IMR-90 (cell line): ENCODE data around the gene IL6ST. TPM values are rescaled to one million over a fixed set of nuclear protein-coding genes. Genes with fewer than 3 reads are reported as not detected.

Experiments used
- ATAC-seq: fragments of 200-7000 bp; cut with Tn5 transposase; 2 replicates; pipeline ENCODE4 v1.9.1; 2020; ENCODE audit warnings: low read depth, mild to moderate bottlenecking, moderate library complexity
- BruUV-seq: library from RNA; stranded (reverse); fragments of 400-500 nt; replicated peaks from 2 replicates; lab custom pipeline; 2021; lab: Mats Ljungman, UMichigan
- CTCF ChIA-PET: fragments of 300-600 bp; formaldehyde crosslinking; extraction: SDS; loops from one replicate; lab custom pipeline; 2021; ENCODE audit warnings: antibody characterized with exemption; lab: Yijun Ruan, JAX
- POLR2A ChIA-PET: fragments of 300-600 bp; sonication (Branson Sonifier 250); formaldehyde crosslinking; loops from one replicate; lab custom pipeline; 2022; ENCODE audit warnings: antibody characterized with exemption; ENCODE audit not compliant: unreplicated experiment; lab: Charles Lee
- DNase-seq: peaks from one replicate; pipeline ENCODE4 v3.0.0; 2013
- H2AFZ ChIP-seq: replicated peaks from 2 replicates; pipeline ENCODE3; 2013; ENCODE audit warnings: low read length, mild to moderate bottlenecking; ENCODE audit not compliant: poor library complexity
- H2AK5ac ChIP-seq: 2 replicates; pipeline ENCODE4 v1.6.1; 2013; ENCODE audit warnings: low read depth, low read length, inconsistent platforms
- H2AK9ac ChIP-seq: replicated peaks from 2 replicates; pipeline ENCODE3; 2013; ENCODE audit warnings: mild to moderate bottlenecking, low read depth, low read length, moderate library complexity; ENCODE audit not compliant: poor library complexity
- H2BK120ac ChIP-seq: 2 replicates; pipeline ENCODE4 v1.6.1; 2013; ENCODE audit warnings: low read depth, low read length, inconsistent platforms
- H2BK15ac ChIP-seq: 3 replicates; pipeline ENCODE4 v1.6.1; 2013; ENCODE audit warnings: low read depth, low read length, inconsistent platforms
- H2BK20ac ChIP-seq: 2 replicates; pipeline ENCODE4 v1.6.1; 2013; ENCODE audit warnings: low read depth, mild to moderate bottlenecking, inconsistent platforms, low read length, moderate library complexity
- H2BK5ac ChIP-seq: 2 replicates; pipeline ENCODE4 v1.6.1; 2013; ENCODE audit warnings: mild to moderate bottlenecking, low read depth, low read length, inconsistent platforms; ENCODE audit not compliant: poor library complexity, severe bottlenecking
- H3K14ac ChIP-seq: replicated peaks from 2 replicates; pipeline ENCODE4 v1.6.1; 2013; ENCODE audit warnings: low read depth, low read length, inconsistent platforms
- H3K18ac ChIP-seq: 2 replicates; pipeline ENCODE4 v1.6.1; 2013; ENCODE audit warnings: low read depth, low read length, control low read depth
- H3K23ac ChIP-seq: 2 replicates; pipeline ENCODE4 v1.6.1; 2013; ENCODE audit warnings: low read depth, low read length, inconsistent platforms
- H3K27ac ChIP-seq: 2 replicates; pipeline ENCODE4 v1.5.1; 2013; ENCODE audit warnings: mild to moderate bottlenecking, control low read depth, low read length; ENCODE audit not compliant: insufficient read depth
- H3K27me3 ChIP-seq: 2 replicates; pipeline ENCODE4 v1.6.1; 2013; ENCODE audit warnings: low read length; ENCODE audit not compliant: control insufficient read depth, insufficient read depth
- H3K36me3 ChIP-seq: 2 replicates; pipeline ENCODE4 v1.6.1; 2013; ENCODE audit warnings: low read length, mixed read lengths; ENCODE audit not compliant: control insufficient read depth, insufficient read depth
- H3K4ac ChIP-seq: 2 replicates; pipeline ENCODE4 v1.6.1; 2013; ENCODE audit warnings: low read depth, low read length, inconsistent platforms
- H3K4me1 ChIP-seq: 2 replicates; pipeline ENCODE4 v1.6.1; 2013; ENCODE audit warnings: low read length, mixed read lengths; ENCODE audit not compliant: control insufficient read depth, insufficient read depth
- H3K4me2 ChIP-seq: 2 replicates; pipeline ENCODE4 v1.6.1; 2013; ENCODE audit warnings: low read depth, mild to moderate bottlenecking, control low read depth, low read length, moderate library complexity
- H3K4me3 ChIP-seq: 2 replicates; pipeline ENCODE4 v1.5.1; 2013; ENCODE audit warnings: low read depth, mild to moderate bottlenecking, control low read depth, low read length, moderate library complexity; ENCODE audit not compliant: insufficient read depth
- H3K56ac ChIP-seq: 2 replicates; pipeline ENCODE4 v1.6.1; 2013; ENCODE audit warnings: low read length, inconsistent platforms; ENCODE audit not compliant: insufficient read depth; ENCODE audit errors: extremely low read depth
- H3K79me1 ChIP-seq, 2 experiments: 2 replicates each; pipeline ENCODE4 v1.6.1; 2013; ENCODE audit warnings: low read length in 2 of 2, inconsistent platforms in 1 of 2, low read depth in 1 of 2
- H3K9ac ChIP-seq: 2 replicates; pipeline ENCODE4 v1.6.1; 2013; ENCODE audit warnings: low read depth, low read length, control low read depth
- H3K9me1 ChIP-seq: 2 replicates; pipeline ENCODE4 v1.6.1; 2013; ENCODE audit warnings: low read length, inconsistent platforms; ENCODE audit not compliant: insufficient read depth
- H3K9me3 ChIP-seq: 2 replicates; pipeline ENCODE4 v1.6.1; 2013; ENCODE audit warnings: low read length; ENCODE audit not compliant: control insufficient read depth, insufficient read depth
- H4K20me1 ChIP-seq: 2 replicates; pipeline ENCODE4 v1.6.1; 2013; ENCODE audit warnings: low read length, inconsistent platforms; ENCODE audit not compliant: insufficient read depth
- H4K5ac ChIP-seq: 2 replicates; pipeline ENCODE4 v1.6.1; 2013; ENCODE audit warnings: mild to moderate bottlenecking, low read depth, low read length, control low read depth
- H4K8ac ChIP-seq, 2 experiments: 2 replicates each; pipeline ENCODE4 v1.6.1; 2013; ENCODE audit warnings: low read depth in 2 of 2, low read length in 2 of 2, control low read depth in 1 of 2, inconsistent platforms in 1 of 2
- H4K91ac ChIP-seq: 2 replicates; pipeline ENCODE4 v1.6.1; 2013; ENCODE audit warnings: low read depth, low read length, inconsistent platforms; ENCODE audit not compliant: insufficient read depth
- BHLHE40 ChIP-seq: fragments of 150-350 bp; IDR thresholded peaks from 2 replicates; pipeline ENCODE4 v1.6.1; 2016; ENCODE audit warnings: mild to moderate bottlenecking, low read depth, low read length
- FOS ChIP-seq: fragments of 150-350 bp; IDR thresholded peaks from 2 replicates; pipeline ENCODE4 v1.6.1; 2016; ENCODE audit warnings: low read depth, low read length
- MAFK ChIP-seq: IDR thresholded peaks from 2 replicates; pipeline ENCODE4 v1.6.1; 2012; ENCODE audit warnings: low read depth, low read length, improper control_type of control experiment
- MXI1 ChIP-seq: IDR thresholded peaks from 2 replicates; pipeline ENCODE4 v1.6.1; 2012; ENCODE audit warnings: low read depth, mild to moderate bottlenecking, low read length, moderate library complexity, borderline replicate concordance
- NFE2L2 ChIP-seq: fragments of 150-350 bp; IDR thresholded peaks from 2 replicates; pipeline ENCODE4 v1.6.1; 2016; ENCODE audit warnings: low read depth, mild to moderate bottlenecking, low read length
- POLR2A ChIP-seq: IDR thresholded peaks from 2 replicates; pipeline ENCODE4 v1.6.1; 2012; ENCODE audit warnings: mild to moderate bottlenecking, low read depth, low read length
- RAD21 ChIP-seq: IDR thresholded peaks from 2 replicates; pipeline ENCODE4 v1.6.1; 2012; ENCODE audit warnings: low read length, improper control_type of control experiment
- SMC3 ChIP-seq: fragments of 150-350 bp; IDR thresholded peaks from 2 replicates; pipeline ENCODE4 v1.6.1; 2016; ENCODE audit warnings: low read depth, mild to moderate bottlenecking, antibody characterized with exemption, low read length, moderate library complexity
- WGBS, 2 experiments: methylation state at CpG; one replicate each; pipeline versions ENCODE4 v1.1.5 to v1.1.7; 2013; ENCODE audit warnings: missing lambda C conversion rate in 2 of 2; ENCODE audit not compliant: insufficient read length in 1 of 2; ENCODE audit errors: extremely low coverage in 2 of 2; 5-methylcytosine and 5-hydroxymethylcytosine counted together
- dilution Hi-C: fragments of 300-500 bp; cut with HindIII; formaldehyde crosslinking; loops from one replicate; pipeline ENCODE4 v1.14.3; 2018; ENCODE audit warnings: low sequenced_read_pairs; ENCODE audit not compliant: unreplicated experiment
- in situ Hi-C: fragments of 300-500 bp; cut with MboI; formaldehyde crosslinking; loops from 3 replicates; pipeline ENCODE4 v1.14.3; 2019; ENCODE audit warnings: low sequenced_read_pairs, inconsistent platforms, mixed read lengths
- intact Hi-C: fragments of 100-400 bp; cut with micrococcal nuclease; formaldehyde crosslinking; loops from 2 replicates; pipeline ENCODE4 v1.10.0; 2022
- polyA plus RNA-seq, 3 experiments: library from polyadenylated mRNA; depleted of rRNA; stranded (reverse); fragments of >200 nt; gene quantifications; 2 replicates each; pipeline ENCODE4 v1.2.3, GENCODE V29; 2012; ENCODE audit warnings: low replicate concordance in 1 of 3
- total RNA-seq: library from RNA; depleted of rRNA; stranded (reverse); fragments of >200 nt; gene quantifications from 2 replicates; pipeline ENCODE4 v1.2.3, GENCODE V29; 2012
- TF ChIP-seq, protein P1 (sequence below): fragments of 150-350 bp; IDR thresholded peaks from 2 replicates; pipeline ENCODE4 v1.6.1; 2017; ENCODE audit warnings: mild to moderate bottlenecking, antibody characterized with exemption, low read length, low read depth
- TF ChIP-seq, protein P2 (sequence below): conservative IDR thresholded peaks from 2 replicates; pipeline ENCODE4 v1.5.1; 2012; ENCODE audit warnings: mild to moderate bottlenecking, low read depth, low read length, improper control_type of control experiment

Gene IL6ST
- total and polyA plus RNA-seq, 2 of the 4 experiments (the other 2 are of a cell fraction), result 90.6 to 506 TPM

DNA sequence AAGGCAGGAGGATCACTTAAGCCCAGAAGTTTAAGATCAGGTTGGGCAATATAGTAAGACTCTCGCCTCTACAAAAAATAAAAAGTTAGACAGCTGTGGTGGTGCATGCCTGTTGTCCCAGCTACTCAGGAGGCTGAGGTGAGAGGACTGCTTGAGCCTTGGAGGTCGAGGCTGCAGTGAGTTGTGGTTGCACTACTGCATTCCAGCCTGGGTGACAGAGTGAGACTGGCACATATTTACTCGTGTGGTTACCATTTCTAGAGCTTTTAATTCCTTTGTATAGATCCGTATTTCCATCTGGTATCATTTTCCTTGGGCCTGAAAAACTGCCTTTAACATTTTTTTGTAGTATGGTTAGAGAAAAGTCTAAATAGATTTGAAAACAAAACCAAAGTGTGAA lies 7.8 kb downstream of the IL6ST start:
- Histone ChIP-seq H4K8ac (no peak overlapping the region), H4K91ac (no peak overlapping the region), H3K14ac (no peak overlapping the region), H3K36me3 (peaks cover 13% of the 10 kb centered on the region), H3K4me2 (no peak overlapping the region), H3K4me1 (peaks cover 8% of the 10 kb centered on the region), H2BK5ac (no peak overlapping the region), H3K27me3 (no peaks in the 10 kb centered on the region), H2AK9ac (no peak overlapping the region), H3K4ac (no peak overlapping the region), H2BK120ac (no peak overlapping the region), H3K9me1 (peaks cover 5% of the 10 kb centered on the region; the same call in 1 of the 2 replicates), H3K27ac (no peak overlapping the region), H4K5ac (no peak overlapping the region), H3K9me3 (no peaks in the 10 kb centered on the region), H3K9ac (no peak overlapping the region), H3K23ac (no peak overlapping the region), H2AK5ac (no peak overlapping the region), H2AFZ (no peak overlapping the region), H4K20me1 (peaks cover 81% of the 10 kb centered on the region), H3K79me1 (peaks cover 3 to 44% of the 10 kb centered on the region in 2 experiments), H3K4me3 (no peak overlapping the region), H2BK20ac (no peak overlapping the region), H3K18ac (no peak overlapping the region), H2BK15ac (no peak overlapping the region), H3K56ac (no peak overlapping the region)
- no peak for ATAC-seq
- no TSS peak for BruUV-seq
- POLR2A ChIA-PET, result no interaction called here
- dilution Hi-C loops, result no loop called here
- CTCF ChIA-PET, result no interaction called here
- no peak for TF ChIP-seq MAFK
- no peak for TF ChIP-seq BHLHE40
- TF ChIP-seq RAD21, result no peak
- TF ChIP-seq FOS, result no peak
- TF ChIP-seq MXI1, result no peak
- TF ChIP-seq, protein P1, sequence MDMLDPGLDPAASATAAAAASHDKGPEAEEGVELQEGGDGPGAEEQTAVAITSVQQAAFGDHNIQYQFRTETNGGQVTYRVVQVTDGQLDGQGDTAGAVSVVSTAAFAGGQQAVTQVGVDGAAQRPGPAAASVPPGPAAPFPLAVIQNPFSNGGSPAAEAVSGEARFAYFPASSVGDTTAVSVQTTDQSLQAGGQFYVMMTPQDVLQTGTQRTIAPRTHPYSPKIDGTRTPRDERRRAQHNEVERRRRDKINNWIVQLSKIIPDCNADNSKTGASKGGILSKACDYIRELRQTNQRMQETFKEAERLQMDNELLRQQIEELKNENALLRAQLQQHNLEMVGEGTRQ, result no peak
- TF ChIP-seq NFE2L2, result no peak
- TF ChIP-seq SMC3, result no peak
- TF ChIP-seq POLR2A, result no peak
- TF ChIP-seq, protein P2, sequence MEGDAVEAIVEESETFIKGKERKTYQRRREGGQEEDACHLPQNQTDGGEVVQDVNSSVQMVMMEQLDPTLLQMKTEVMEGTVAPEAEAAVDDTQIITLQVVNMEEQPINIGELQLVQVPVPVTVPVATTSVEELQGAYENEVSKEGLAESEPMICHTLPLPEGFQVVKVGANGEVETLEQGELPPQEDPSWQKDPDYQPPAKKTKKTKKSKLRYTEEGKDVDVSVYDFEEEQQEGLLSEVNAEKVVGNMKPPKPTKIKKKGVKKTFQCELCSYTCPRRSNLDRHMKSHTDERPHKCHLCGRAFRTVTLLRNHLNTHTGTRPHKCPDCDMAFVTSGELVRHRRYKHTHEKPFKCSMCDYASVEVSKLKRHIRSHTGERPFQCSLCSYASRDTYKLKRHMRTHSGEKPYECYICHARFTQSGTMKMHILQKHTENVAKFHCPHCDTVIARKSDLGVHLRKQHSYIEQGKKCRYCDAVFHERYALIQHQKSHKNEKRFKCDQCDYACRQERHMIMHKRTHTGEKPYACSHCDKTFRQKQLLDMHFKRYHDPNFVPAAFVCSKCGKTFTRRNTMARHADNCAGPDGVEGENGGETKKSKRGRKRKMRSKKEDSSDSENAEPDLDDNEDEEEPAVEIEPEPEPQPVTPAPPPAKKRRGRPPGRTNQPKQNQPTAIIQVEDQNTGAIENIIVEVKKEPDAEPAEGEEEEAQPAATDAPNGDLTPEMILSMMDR, result no peak
- in situ Hi-C loops, result no loop called here
- WGBS, 2 experiments, result no CpG with 5 or more reads among the region's 4 CpGs
- intact Hi-C loops, result no loop called here
- DNase-seq, result no peak
